Gastrocnemius medialis (tissue), 4 donors: ENCODE results near the gene LYSET. TPM values are rescaled to one million over a fixed set of nuclear protein-coding genes. Genes with fewer than 3 reads are reported as not detected.
"Not testable (repeated sequence)": the region's sequence is repeated elsewhere in the genome, so short reads cannot be mapped to it uniquely, and the experiment has no call there.

Source experiments
- ATAC-seq, 2 donors: fragments of 150-250 bp; one replicate each; pipeline ENCODE4 v1.9.1; 2016
- DNase-seq, 2 donors: peaks; one replicate each; pipeline ENCODE4 v3.0.0-alpha.2; 2019
- H3K27ac ChIP-seq, 4 donors: fragments of 200-600 bp; sonication (generic); 1 replicate in 1 of 4; 2 replicates in 3 of 4; pipeline ENCODE4 v1.5.1; 2016 to 2018; ENCODE audit warnings: mild to moderate bottlenecking in 2 of 4, moderate library complexity in 1 of 4
- H3K27me3 ChIP-seq, 3 donors: fragments of 200-600 bp; sonication (generic) in 2 of 3; 1 replicate in 1 of 3; 2 replicates in 2 of 3; pipeline versions ENCODE4 v1.5.1 to v1.6.0; 2016 to 2019; ENCODE audit warnings: mild to moderate bottlenecking in 1 of 3, moderate library complexity in 1 of 3
- H3K36me3 ChIP-seq, 2 donors: fragments of 200-600 bp; sonication (generic) in 1 of 2; one replicate each; pipeline ENCODE4 v1.5.1; 2017 to 2018
- H3K4me1 ChIP-seq, 2 donors: fragments of 200-600 bp; sonication (generic) in 1 of 2; one replicate each; pipeline ENCODE4 v1.5.1; 2016 to 2017; ENCODE audit warnings: mild to moderate bottlenecking in 2 of 2
- H3K4me3 ChIP-seq, 4 donors: fragments of 200-600 bp; sonication (generic) in 3 of 4; 1 replicate in 1 of 4; 2 replicates in 3 of 4; pipeline ENCODE4 v1.5.1; 2016 to 2019; ENCODE audit warnings: mild to moderate bottlenecking in 2 of 4
- H3K9me3 ChIP-seq, 3 donors: fragments of 200-600 bp; sonication (generic) in 2 of 3; 1 replicate in 1 of 3; 2 replicates in 2 of 3; pipeline ENCODE4 v1.5.1; 2016 to 2019
- CTCF ChIP-seq, 5 experiments: fragments of 450-650 bp in 3 of 5; fragments of 200-600 bp in 2 of 5; sonication (generic) in 2 of 5; IDR thresholded peaks in 4 of 5; conservative IDR thresholded peaks in 1 of 5; 1 replicate in 4 of 5; 2 replicates in 1 of 5; pipeline ENCODE4 v1.5.1; 2016 to 2019; ENCODE audit warnings: antibody characterized with exemption in 5 of 5, mild to moderate bottlenecking in 3 of 5, moderate library complexity in 3 of 5
- POLR2A ChIP-seq, 2 donors: fragments of 450-650 bp; IDR thresholded peaks; one replicate each; pipeline ENCODE4 v1.6.1; 2017; ENCODE audit warnings: antibody characterized with exemption in 2 of 2, mild to moderate bottlenecking in 2 of 2, moderate library complexity in 2 of 2
- in situ Hi-C, 4 donors: fragments of 200-750 bp; cut with MboI; loops; one replicate each; pipeline versions ENCODE4 v1.15.0 to v1.8.0; 2017; ENCODE audit warnings: low sequenced_read_pairs in 4 of 4
- intact Hi-C: fragments of 100-400 bp; cut with DNase I; formaldehyde crosslinking; loops from one replicate; pipeline ENCODE4 v1.15.1; 2023; ENCODE audit warnings: low total_unique reads
- total RNA-seq, 4 donors: library from RNA; depleted of rRNA; stranded (reverse); fragments of >200 nt; gene quantifications; one replicate each; pipeline versions ENCODE4 v1.1.0 to v1.2.3, GENCODE V29; 2016

The LYSET gene
- total RNA-seq, 4 donors from 2014 or later = 9.7 to 16.0 (median 14.0) TPM

- Histone ChIP-seq H3K27me3 (no peaks in the 10 kb centered on the region), H3K9me3 (no peaks in the 10 kb centered on the region), H3K27ac (no peak overlapping the region), H3K4me3 (peak overlapping the region; percentile 37 to 61 (median 39)), H3K36me3 (peaks cover 0 to 25% of the 10 kb centered on the region in 2 donors), H3K4me1 (no peaks in the 10 kb centered on the region)
- ATAC-seq (no peak), DNase-seq (no peak)
- TF ChIP-seq POLR2A (IDR thresholded peaks at IDR 0.05) = no peak
- no peak for TF ChIP-seq CTCF (IDR thresholded peaks at IDR 0.05 in 4 of 5, conservative IDR thresholded peaks at IDR 0.05 in 1 of 5)
- in situ Hi-C loops (no loop called here), intact Hi-C loops (no loop called here)
These were observed 46.2 kb downstream of the LYSET start for GRCh38 chr14:93231129-93231979.

- no peak for TF ChIP-seq CTCF (IDR thresholded peaks at IDR 0.05 in 4 of 5, conservative IDR thresholded peaks at IDR 0.05 in 1 of 5)
- TF ChIP-seq POLR2A (IDR thresholded peaks at IDR 0.05) = no peak
- intact Hi-C loops (no loop called here), in situ Hi-C loops (no loop called here)
- no peak for DNase-seq
- Histone ChIP-seq H3K4me3 (no peak overlapping the region), H3K4me1 (no peaks in the 10 kb centered on the region), H3K27ac (no peak overlapping the region), H3K9me3 (no peaks in the 10 kb centered on the region), H3K27me3 (no peaks in the 10 kb centered on the region), H3K36me3 (peaks cover 0 to 17% of the 10 kb centered on the region in 2 donors)
- no peak for ATAC-seq
These were observed 47.0 kb downstream of the LYSET start for GRCh38 chr14:93232159-93232558.

GRCh38 chr14:93233078-93233477 is 48.0 kb downstream of the LYSET start:
- DNase-seq, H3K4me1 ChIP-seq, H3K27ac ChIP-seq, in situ Hi-C loops, H3K9me3 ChIP-seq, H3K27me3 ChIP-seq, H3K36me3 ChIP-seq, H3K4me3 ChIP-seq, ATAC-seq, intact Hi-C loops: not testable (repeated sequence)

GRCh38 chr14:93234798-93235197 is 49.7 kb downstream of the LYSET start:
- no peak for ATAC-seq
- DNase-seq = no peak
- in situ Hi-C loops = no loop called here
- intact Hi-C loops = no loop called here
- Histone ChIP-seq H3K27me3 (no peaks in the 10 kb centered on the region), H3K4me3 (no peak overlapping the region), H3K36me3 (no peaks in the 10 kb centered on the region), H3K27ac (no peak overlapping the region), H3K4me1 (no peaks in the 10 kb centered on the region), H3K9me3 (no peaks in the 10 kb centered on the region)
- TF ChIP-seq CTCF (IDR thresholded peaks at IDR 0.05 in 4 of 5, conservative IDR thresholded peaks at IDR 0.05 in 1 of 5) (no peak), POLR2A (IDR thresholded peaks at IDR 0.05) (no peak)

Other genes with a start within 250 kb of the LYSET start
- gene ITPK1, start 69.4 kb upstream of the LYSET start, total RNA-seq = 10 to 100 TPM; 49.7 to 80.1 (median 53.6) TPM
- gene MOAP1, start 420 bp upstream of the LYSET start, total RNA-seq = 10 to 100 TPM; 31.1 to 41.9 (median 32.2) TPM
- 10 to 100 TPM in 2 of 4 donors, 1 to 10 TPM in 2; 8.3 to 17.9 (median 11.1) TPM for gene GON7, start 21.7 kb downstream of the LYSET start, total RNA-seq
- 10 to 100 TPM; 14.8 to 36.4 (median 27.4) TPM for gene UBR7, start 21.9 kb downstream of the LYSET start, total RNA-seq
- 10 to 100 TPM in 3 of 4 donors, 1 to 10 TPM in 1; 10.0 to 16.9 (median 12.1) TPM for gene BTBD7, start 147.7 kb downstream of the LYSET start, total RNA-seq
- not detected for gene COX8C, start 161.9 kb downstream of the LYSET start, total RNA-seq
- under 1 TPM; 0.33 to 0.73 (median 0.51) TPM for gene UNC79, start 245.6 kb downstream of the LYSET start, total RNA-seq